HG03571 (cell line): ENCODE measurements around the gene CCDC34.
"Not testable (repeated sequence)": the region's sequence is repeated elsewhere in the genome, so short reads cannot be mapped to it uniquely, and the experiment has no call there.

Experiments
- ATAC-seq: cut with Tn5 transposase; IDR thresholded peaks from one replicate; pipeline ENCODE4 v1.9.1; 2021; ENCODE audit not compliant: unreplicated experiment

Gene CCDC34

DNA sequence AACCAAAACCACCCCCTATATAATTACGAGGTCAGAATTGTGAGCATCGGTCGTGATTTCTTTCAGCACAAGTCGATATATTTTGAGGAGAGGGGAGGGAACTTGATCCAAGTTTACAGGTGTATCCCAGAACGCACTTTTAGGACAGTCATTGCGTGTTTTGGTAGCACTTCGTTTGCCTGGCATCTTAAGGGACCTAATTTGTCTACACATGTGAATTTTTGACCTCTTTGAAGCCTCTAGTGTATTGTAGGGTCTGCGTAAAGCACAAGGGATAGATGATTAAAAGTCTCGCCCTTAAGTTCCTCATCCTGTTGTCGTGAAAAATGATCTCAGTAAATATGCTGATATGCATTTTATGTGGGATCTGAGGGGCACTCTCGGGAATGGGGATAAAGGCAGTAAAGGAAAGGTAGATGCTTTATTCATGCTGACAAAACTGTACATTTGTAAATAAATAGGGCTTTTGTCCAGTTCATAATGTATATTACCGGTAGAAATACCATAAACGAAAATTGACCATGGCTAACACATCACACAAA, 632 bp upstream of the CCDC34 start:
- ATAC-seq, result no peak

DNA sequence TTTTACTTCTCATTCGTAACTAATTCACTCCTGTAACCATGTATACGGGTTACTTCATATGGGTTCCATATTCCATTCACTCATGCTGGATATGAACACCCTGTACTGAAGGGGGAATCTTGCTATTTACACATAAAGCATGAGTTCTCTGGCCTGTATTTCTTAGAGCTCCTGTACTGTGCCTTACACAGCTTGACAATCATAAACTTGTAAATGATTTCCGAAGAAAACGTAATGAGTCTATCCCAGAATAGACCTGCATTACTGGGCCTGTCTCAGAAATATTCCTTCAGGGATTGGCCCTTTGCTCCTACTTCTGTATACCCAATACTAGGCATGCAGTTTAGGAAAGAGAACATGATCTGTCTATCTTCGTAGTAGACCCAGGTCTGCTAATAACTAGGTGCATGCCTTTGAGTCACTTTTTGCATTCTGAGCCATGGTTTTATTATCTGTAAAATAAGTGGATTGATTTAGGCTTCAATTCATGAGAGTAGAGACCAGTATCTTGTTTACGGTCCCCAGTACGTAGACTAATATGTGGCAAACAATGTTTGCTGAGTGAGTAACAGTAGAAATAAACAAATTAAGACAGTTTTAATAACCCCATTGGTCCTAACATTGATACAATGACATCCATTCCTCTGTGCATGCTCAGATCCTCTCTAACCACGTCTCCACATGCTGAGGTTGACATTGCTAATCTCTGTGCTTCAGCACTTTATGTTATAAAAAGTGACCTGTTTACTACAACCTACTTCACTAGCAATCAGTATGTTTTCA, 1.2 kb downstream of the CCDC34 start:
- ATAC-seq, result no peak

GRCh38 chr11:27358296-27358695, 4.7 kb downstream of the CCDC34 start:
- no peak for ATAC-seq

GRCh38 chr11:27357250-27357649, 5.8 kb downstream of the CCDC34 start:
- ATAC-seq, result no peak

- ATAC-seq, result no peak
Observed at GRCh38 chr11:27356624-27357222, 6.3 kb downstream of the CCDC34 start.

DNA sequence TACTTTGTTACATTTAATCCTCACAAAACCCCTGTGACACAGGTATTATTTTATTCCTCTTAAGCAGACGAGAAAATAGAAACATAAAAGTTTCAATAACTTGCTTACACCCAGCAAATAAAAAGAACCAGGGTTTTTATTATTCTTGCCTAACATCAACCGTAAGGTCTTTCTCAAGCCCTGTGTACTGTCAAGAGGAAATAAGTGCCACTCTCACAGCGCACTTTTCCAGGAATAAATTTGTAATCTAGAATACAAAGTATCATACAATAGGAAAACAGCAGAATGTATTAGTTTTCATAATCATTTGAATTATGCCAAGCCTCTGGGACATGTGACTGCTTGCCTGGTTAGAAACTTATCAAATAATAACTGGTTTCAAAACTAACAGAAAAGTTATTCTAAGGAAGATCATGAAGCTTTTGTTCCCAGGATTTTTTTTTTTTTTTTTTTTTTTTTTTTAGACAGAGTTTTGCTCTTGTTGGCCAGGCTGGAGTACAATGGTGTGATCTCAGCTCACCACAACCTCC, 7.4 kb downstream of the CCDC34 start:
- no peak for ATAC-seq

- no peak for ATAC-seq
Observed at GRCh38 chr11:27354359-27354965, 8.6 kb downstream of the CCDC34 start.

DNA sequence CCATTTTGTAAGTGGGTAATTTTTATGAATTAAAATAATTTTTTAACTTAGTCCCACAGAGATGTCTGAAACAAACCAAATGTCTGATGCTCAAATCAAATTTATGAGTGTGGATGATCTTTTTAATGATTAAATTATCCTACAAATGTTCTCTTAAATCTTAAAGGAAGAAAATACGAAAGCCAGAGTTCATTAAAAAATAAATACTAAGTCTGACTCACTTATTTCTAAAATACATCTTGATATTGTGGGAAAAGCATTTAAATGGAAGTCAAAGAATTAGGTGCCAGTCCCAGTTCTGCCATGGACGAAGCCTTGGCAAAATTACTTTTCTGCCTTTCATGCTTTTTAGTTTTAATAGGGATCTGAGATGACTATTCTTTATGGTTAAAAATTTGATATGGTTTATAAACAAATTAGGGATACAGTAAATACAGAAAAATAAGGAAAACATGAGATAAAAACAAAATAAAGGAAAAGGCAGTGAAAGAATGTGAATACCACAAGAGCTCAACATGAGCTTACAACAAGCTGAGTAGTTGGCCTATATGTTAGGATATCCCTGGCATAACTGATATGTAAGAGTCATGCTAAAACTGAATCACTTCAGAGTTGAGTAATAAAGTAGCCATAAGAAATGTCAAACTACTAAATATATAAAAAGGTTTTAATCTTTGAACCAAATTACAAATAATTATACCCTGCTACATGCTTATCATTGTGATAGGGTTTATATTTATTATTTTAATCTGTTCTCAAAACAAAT, 9.2 kb downstream of the CCDC34 start:
- ATAC-seq, result no peak

DNA sequence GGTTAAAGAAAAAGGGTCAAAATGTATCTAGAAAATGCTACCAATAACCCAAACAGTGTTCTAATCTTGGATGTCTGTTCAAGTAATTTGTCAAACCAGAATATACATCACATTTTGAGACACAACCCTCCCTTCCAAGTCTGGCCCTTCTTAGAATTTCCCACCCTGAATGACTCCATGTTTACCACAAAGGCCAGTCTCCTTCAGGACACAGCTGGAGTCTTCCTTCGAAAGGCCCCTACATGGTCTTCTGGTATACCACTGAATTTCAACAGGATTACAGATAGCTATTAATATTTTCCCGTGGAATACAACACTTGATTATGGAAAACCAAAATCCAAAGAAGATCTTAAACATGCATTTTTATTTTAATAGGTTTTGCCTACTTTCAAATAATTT, 10.2 kb downstream of the CCDC34 start:
- ATAC-seq, result no peak

DNA sequence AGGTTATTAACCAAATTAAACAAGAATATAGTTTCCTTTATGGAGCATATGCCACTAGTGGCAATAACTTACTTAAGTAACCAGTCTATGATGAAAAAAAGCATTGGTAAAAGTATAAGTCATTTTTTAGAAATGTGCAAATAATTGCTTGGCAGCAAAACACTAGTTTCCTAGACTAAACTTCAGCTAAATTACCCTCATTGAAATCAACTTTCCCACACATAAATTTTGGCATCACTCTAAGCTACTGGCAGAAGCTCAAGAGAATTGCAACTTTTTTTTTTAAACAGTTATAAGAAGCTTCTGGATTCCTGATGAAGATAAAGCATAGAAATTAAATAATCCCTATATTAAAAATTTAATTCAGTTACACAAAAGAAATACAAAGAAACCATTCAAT, 12.5 kb downstream of the CCDC34 start:
- no peak for ATAC-seq

GRCh38 chr11:27349919-27350318, 13.1 kb downstream of the CCDC34 start:
- no peak for ATAC-seq

- no peak for ATAC-seq
Observed at GRCh38 chr11:27348340-27348873, 14.6 kb downstream of the CCDC34 start.

DNA sequence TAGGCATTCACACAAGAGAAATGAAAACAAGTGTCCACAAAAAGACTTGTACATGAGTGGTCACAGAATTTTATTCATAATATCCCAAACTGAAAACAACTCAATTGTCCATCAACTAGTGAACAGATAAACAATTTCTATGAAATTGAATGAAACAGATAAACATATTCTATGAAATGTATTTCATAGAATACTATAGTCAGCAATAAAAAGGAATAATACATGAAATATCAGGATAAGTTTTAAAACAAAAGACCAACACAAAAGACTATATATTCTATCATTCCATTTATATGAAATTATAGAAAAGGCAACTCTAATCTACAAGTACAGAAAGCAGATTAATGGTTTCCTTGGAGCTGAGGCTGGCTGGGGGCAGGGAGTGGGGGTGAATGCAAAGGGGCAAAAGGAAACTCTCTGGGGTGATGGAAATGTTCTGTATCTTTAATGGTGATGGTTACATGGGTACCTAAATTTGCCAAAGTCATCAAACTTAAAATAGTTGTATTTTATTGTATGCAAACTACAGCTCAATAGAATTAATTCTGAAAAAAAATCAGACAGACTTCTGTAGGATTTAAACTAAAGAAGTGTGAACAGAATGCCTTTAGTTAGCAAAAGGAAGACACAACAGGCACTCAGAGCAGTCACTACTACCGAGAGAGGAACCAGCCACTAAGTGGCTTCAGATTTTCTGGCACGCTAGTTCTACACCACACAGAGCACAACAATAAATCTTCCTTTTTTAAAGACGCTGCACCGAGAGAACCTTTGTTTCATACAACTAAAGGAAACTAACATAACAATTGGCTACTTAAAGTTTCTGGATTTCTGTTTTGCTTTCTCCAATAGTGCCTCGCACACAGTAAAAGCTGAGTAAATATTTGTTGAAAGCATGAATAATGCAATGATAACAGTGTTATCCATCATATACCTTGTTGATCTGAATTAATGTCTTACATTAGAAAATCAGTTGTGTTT, 15.4 kb downstream of the CCDC34 start:
- ATAC-seq, result no peak

GRCh38 chr11:27339941-27340340, 23.1 kb downstream of the CCDC34 start:
- no peak for ATAC-seq

GRCh38 chr11:27334764-27335163, 28.3 kb downstream of the CCDC34 start:
- ATAC-seq, result not testable (repeated sequence)

DNA sequence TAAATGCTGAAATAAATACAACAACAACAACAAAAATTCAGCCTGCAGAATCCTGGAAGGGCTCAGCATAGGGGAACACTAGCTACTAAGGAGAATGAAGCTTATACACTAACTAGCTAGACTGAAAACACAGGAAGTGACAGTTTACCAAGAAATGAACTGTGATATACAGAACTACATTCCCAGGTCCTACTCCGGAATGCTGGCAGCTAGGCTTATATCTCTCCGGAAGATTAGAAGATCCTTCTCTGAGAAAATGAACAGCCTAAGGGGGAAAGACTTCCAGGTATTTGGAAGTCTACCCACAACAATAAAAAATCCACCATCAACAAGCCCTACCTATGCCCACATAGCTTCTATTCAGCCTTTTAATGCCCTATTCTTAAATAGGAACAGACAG, 31.0 kb downstream of the CCDC34 start:
- ATAC-seq, result no peak

- no peak for ATAC-seq
Observed at GRCh38 chr11:27330633-27331270, 32.3 kb downstream of the CCDC34 start.

DNA sequence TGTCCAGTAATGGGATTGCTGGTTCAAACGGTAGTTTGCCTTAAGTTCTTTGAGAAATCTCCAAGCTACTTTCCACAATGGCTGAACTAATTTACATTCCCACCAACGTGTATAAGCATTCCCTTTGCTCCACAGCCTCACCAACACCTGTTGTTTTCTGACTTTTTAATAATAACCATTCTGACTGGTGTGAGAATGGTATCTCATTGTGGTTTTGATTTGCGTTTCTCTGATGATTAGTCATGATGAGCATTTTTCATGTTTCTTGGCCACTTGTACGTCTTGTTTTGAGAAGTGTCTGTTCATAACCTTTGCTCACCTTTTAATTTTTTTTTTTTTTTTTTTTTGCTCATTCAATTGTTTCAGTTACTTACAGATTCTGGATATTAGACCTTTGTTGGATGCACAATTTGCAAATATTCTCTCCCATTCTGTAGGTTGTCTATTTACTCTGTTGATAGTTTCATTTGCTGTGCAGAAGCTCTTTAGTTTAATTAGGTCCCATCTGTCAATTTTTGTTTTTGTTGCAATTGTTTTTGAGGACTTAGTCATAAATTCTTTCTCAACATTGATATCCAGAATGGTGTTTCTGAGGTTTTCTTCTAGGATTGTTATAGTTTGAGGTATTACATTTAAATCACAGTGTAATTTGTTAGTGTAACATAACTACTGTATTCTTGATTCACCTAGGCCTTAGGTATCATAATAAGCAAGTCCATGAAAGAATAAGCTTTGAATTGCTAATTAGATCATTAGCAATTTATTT, 33.0 kb downstream of the CCDC34 start:
- ATAC-seq, result no peak
